CD4-positive, alpha-beta T cell treated with Interleukin-10 for 1 hour (primary cell): Measurements from ENCODE around the gene CNOT9.

Source experiments
- DNase-seq: peaks from one replicate; pipeline ENCODE4 v3.0.0-alpha.2; 2020

CNOT9 gene

GRCh38 chr2:218578272-218578877 lies 9.7 kb downstream of the CNOT9 start:
- DNase-seq = no peak

- DNase-seq = no peak
Measured at GRCh38 chr2:218582076-218582475, 13.4 kb downstream of the CNOT9 start.

GRCh38 chr2:218583983-218584850 lies 15.6 kb downstream of the CNOT9 start:
- no peak for DNase-seq

GRCh38 chr2:218585541-218585940 lies 16.9 kb downstream of the CNOT9 start:
- no peak for DNase-seq

GRCh38 chr2:218605432-218605831 lies 36.8 kb downstream of the CNOT9 start:
- DNase-seq = no peak

GRCh38 chr2:218607436-218608115 lies 38.9 kb downstream of the CNOT9 start, which contains the start of gene PLCD4:
Gene PLCD4, plus strand, starts transcription at chr2:218607899. Its CDS starts 7,841 bp downstream, at chr2:218615740.
- DNase-seq = no peak

- no peak for DNase-seq
Measured at GRCh38 chr2:218615868-218616315, 47.3 kb downstream of the CNOT9 start.

GRCh38 chr2:218618102-218618860 lies 49.6 kb downstream of the CNOT9 start:
- DNase-seq = no peak

GRCh38 chr2:218621007-218621406 lies 52.4 kb downstream of the CNOT9 start:
- DNase-seq = no peak

GRCh38 chr2:218622606-218623365 lies 54.1 kb downstream of the CNOT9 start:
- no peak for DNase-seq

GRCh38 chr2:218623366-218623705 lies 54.7 kb downstream of the CNOT9 start:
- DNase-seq = no peak

GRCh38 chr2:218626369-218626768 lies 57.7 kb downstream of the CNOT9 start:
- DNase-seq = no peak

- DNase-seq = no peak
Measured at GRCh38 chr2:218627939-218628338, 59.3 kb downstream of the CNOT9 start.

GRCh38 chr2:218631837-218632236 lies 63.2 kb downstream of the CNOT9 start:
- DNase-seq = no peak

- DNase-seq = no peak
Measured at GRCh38 chr2:218635719-218636118, 67.1 kb downstream of the CNOT9 start.

- no peak for DNase-seq
Measured at GRCh38 chr2:218638372-218638771, 69.7 kb downstream of the CNOT9 start.

GRCh38 chr2:218642121-218642656 lies 73.5 kb downstream of the CNOT9 start:
- no peak for DNase-seq

- no peak for DNase-seq
Measured at GRCh38 chr2:218642786-218643185, 74.1 kb downstream of the CNOT9 start.

GRCh38 chr2:218643751-218644310 lies 75.2 kb downstream of the CNOT9 start:
- no peak for DNase-seq

- no peak for DNase-seq
Measured at GRCh38 chr2:218644721-218645120, 76.1 kb downstream of the CNOT9 start.

- DNase-seq = no peak
Measured at GRCh38 chr2:218645126-218645525, 76.5 kb downstream of the CNOT9 start.
